ENCODE results near the gene NPSR1. TPM values are rescaled to one million over a fixed set of nuclear protein-coding genes. Genes with fewer than 3 reads are reported as not detected.
"Not testable (repeated sequence)": the region's sequence is repeated elsewhere in the genome, so short reads cannot be mapped to it uniquely, and the experiment has no call there.

The NPSR1 gene
- polyA plus RNA-seq, 5 donors = 0.09 TPM; not detected in 4

- DNase-seq = not testable (repeated sequence)
These were observed 210.6 kb downstream of the NPSR1 start for GRCh38 chr7:34868602-34869001.

- DNase-seq = no peak
These were observed 211.0 kb downstream of the NPSR1 start for GRCh38 chr7:34869057-34869456.

GRCh38 chr7:34870041-34870440 is 212.0 kb downstream of the NPSR1 start:
- DNase-seq = not testable (repeated sequence)

GRCh38 chr7:34874329-34874728 is 216.3 kb downstream of the NPSR1 start:
- not testable (repeated sequence) for DNase-seq

DNA sequence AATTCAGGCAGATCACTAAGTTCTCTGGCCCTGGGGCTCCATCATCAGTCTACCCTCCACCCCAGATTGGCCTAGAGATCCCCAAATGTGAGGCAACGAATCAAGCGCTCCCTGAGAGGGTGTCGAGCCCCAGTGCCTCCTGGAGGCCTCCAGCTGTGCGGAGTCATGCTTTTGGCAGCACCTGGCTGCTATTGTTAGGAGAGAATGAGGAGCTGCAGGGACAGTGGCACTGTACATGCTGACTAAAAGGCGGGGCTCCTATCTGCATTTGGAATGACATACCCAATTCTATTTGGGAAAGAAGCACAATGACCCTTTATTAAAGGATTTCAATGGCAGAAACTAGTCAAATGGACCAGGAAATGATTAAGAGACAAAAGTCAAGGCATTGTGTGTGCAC is 217.5 kb downstream of the NPSR1 start:
- no peak for DNase-seq

- DNase-seq = peak; percentile 34 to 50
These were observed 221.1 kb downstream of the NPSR1 start for GRCh38 chr7:34878944-34879735.

DNA sequence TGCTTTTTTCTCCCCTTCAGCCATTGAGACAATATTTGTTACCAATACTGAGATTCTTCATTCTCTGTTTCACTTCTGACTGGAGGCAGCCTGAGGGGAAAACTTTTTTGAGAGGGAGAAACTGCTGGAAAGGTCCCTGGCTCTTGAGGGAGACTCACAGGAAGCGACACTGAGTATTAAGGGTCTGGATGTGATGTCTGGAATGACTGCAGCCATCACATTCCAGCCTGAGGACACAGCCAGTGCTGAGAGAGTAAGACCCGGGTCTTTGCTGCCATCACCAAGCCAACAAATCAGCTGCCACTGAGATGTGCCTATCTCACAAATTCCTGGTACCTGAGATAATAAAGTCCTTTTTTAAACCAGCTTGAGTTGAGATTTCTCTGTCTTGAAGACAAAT is 221.9 kb downstream of the NPSR1 start:
- DNase-seq = no peak

GRCh38 chr7:34883855-34884254 is 225.8 kb downstream of the NPSR1 start:
- DNase-seq = not testable (repeated sequence)

DNA sequence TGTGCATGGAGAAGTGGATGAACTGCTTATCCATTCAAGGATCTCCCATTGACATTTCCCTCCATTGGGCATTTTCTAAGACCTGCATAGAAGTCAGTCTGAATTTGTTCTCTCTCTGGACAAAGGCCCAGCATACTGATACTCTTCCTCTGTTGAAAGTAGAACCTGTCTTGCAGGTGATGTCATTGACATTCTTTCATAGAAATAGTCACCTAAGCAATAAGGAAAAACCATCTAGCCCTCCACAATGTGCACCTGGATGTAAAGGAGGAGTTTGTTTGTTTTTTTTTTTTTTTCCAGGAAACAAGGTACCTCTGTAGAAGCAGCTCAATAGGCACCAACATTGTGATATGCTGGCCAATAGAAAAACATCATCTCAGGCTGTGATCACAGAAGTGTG is 228.8 kb downstream of the NPSR1 start:
- no peak for DNase-seq

- DNase-seq = no peak
These were observed 231.9 kb downstream of the NPSR1 start for GRCh38 chr7:34889951-34890350.

DNA sequence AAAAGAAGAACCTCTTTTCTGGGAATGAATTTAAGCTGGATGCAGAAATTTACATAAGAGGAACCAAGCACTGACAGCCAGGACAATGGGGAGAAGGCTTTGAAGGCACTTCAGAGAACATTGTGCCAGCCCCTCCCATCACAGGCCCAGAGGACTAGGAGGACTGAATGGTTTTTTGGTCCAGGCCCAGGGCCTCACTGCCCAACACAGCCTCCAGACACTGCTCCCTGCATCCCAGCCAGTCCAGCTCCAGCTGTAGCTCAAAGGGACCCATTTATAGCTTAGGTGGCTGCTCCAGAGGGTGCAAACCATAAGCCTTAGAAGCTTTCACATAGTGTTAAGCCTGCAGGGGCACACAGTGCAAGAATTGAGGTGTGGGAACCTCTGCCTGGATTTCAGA is 237.2 kb downstream of the NPSR1 start:
- DNase-seq = no peak
